Stimulated activated CD4-positive, alpha-beta T cell treated with anti-CD3 and anti-CD28 coated beads, Interleukin-1b, Interleukin-23, amount 100 ng/mL, for 1 hour (primary cell): ENCODE data around the gene ANAPC2.

ENCODE experiments used
- DNase-seq, 2 donors: peaks; one replicate each; pipeline ENCODE4 v3.0.0-alpha.2; 2020; ENCODE audit warnings: low read depth in 2 of 2

Gene ANAPC2

DNA sequence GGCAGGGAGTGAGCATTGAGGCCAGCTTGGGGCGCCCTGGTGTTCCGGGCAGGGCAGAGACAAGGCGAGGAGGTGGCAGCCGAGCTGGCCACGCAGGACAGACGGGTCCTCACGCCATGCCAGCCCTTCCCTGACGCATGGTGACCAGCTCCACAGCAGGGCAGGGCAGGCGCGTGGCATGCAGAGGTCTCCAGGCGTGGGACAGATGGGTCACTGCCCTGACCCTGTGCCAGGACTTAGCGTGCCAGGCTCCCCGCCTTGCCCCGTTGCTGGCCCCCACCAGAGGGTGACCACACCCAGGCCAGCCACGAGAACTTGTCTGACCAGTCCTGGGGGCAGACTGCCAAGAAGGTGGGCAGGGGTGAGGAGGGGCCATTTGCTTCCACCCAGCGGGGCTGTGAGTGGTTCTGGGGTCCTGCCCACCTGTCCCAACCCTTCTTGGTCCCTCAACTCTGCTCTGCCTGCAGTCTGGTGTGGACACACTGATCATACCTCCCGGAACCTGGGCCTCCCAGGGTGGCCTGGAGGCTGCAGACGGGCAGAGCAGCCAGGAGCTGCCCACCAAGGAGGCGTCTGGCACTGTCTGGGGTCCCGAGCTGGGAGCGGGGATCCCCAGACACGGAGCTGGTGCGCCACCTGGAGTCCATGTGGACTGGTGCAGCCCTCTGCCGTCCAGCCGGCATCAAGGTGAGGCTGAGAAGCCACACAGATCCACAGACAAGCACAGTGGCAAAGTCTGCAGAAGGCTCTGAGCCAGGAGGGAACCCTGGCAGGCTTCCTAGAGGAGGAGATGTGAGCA, 38.9 kb upstream of the ANAPC2 start, which contains the start of gene RNF224:
Gene RNF224, plus strand, starts transcription at position 449 of the 799 bp plus-strand sequence. CDS start 834 bp downstream, outside the sequence.
- DNase-seq, result peak; percentile 59 to 70

DNA sequence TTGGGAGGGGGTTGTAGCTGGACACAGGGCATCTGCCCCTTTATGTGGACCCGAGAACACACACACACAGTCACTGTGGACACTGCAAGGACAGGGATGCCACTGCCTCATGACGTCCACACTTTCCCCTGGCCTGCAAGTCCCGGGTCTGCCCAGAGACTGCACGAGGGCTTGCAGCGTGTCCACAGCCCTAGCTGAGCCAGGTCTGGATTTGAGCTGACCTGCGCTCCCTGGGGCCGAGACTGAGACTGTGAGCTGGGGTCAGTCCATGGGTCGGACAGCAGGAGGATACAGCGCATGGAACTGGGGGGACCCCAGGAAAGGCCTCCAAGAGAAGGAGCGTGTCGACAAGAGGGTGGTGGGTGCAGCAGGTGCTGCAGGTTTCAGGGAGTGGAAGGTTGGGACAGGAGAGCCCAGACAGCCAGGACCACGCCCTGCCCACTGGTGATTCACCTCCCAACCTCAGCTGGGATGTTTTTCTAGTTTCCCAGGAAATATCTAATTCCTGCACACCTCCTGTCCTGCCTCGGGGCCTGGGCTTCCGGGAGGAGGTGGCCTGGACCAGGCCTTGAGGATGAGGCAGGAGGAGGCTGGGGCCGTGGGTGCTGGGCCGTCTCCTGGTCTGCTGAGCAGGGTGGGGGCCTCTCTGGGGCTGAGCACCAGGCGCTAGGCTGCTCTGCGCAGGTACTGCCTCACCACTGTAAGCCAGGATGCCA, 38.1 kb upstream of the ANAPC2 start:
- no peak for DNase-seq

- DNase-seq, result no peak
Observed at GRCh38 chr9:137225699-137226331, 37.5 kb upstream of the ANAPC2 start.

GRCh38 chr9:137224830-137225694, 36.7 kb upstream of the ANAPC2 start, which contains the start of gene CYSRT1:
CYSRT1 (plus strand) TSS chr9:137225174; CDS start chr9:137225622, 448 bp downstream.
- DNase-seq, result no peak

- peak; percentile 98 to 99 for DNase-seq
Observed at GRCh38 chr9:137223078-137223970, 35.0 kb upstream of the ANAPC2 start.

DNA sequence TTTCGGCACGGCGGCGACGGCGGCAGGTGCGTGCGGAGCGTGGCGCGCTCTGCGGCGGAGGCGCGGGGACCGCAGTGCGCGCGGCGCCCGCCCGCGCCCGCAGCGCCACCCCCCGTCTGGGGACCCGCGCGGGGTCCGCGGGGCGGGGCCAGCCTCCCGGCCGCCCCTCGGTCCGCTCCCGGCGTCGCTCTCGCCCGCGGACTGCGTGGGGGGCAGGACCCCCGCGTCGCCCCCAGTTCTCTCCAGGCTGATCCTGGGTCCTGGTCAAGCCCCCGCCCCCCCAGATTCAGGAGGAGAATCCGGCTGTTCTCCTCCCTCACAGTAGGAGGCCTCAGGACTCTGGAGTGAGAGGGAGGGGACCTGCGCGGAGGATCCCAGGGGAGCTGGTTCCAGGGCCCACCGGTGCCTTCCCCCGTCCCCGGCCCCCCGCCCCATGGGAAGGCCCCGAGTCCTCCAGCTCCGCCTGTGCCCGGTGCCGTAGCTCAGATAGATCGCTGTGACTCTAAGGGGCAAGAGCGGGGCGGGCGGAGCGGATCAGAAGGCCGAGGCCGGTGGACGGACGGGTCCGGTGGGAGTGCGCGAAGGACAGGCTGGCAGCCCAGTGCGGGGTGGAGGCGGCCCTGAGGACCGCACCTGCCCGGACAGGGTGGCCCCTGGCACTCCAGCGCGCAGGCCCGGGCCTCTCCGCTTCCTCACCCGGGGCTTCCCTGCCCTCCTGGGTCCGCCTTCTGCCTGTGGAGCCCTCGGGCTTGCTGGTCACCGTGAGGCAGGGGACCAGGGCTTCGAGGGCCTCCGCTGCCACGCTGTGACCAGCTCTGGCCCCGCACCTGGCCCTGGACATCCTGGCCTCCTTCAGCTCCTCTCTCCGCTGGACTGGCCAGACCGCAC, 34.1 kb upstream of the ANAPC2 start, which contains the start of gene RNF208:
Gene RNF208, minus strand, starts transcription at position 51 of the 888 bp plus-strand sequence. CDS start 1,028 bp downstream, outside the sequence.
- no peak for DNase-seq

GRCh38 chr9:137221506-137222111, 33.2 kb upstream of the ANAPC2 start:
- no peak for DNase-seq

- no peak for DNase-seq
Observed at GRCh38 chr9:137221095-137221505, 32.7 kb upstream of the ANAPC2 start.

- no peak for DNase-seq
Observed at GRCh38 chr9:137220317-137221094, 32.1 kb upstream of the ANAPC2 start.

GRCh38 chr9:137219757-137220316, 31.5 kb upstream of the ANAPC2 start:
- no peak for DNase-seq

- DNase-seq, result no peak
Observed at GRCh38 chr9:137218754-137219271, 30.5 kb upstream of the ANAPC2 start.

- DNase-seq, result no peak
Observed at GRCh38 chr9:137218212-137218753, 29.9 kb upstream of the ANAPC2 start.

DNA sequence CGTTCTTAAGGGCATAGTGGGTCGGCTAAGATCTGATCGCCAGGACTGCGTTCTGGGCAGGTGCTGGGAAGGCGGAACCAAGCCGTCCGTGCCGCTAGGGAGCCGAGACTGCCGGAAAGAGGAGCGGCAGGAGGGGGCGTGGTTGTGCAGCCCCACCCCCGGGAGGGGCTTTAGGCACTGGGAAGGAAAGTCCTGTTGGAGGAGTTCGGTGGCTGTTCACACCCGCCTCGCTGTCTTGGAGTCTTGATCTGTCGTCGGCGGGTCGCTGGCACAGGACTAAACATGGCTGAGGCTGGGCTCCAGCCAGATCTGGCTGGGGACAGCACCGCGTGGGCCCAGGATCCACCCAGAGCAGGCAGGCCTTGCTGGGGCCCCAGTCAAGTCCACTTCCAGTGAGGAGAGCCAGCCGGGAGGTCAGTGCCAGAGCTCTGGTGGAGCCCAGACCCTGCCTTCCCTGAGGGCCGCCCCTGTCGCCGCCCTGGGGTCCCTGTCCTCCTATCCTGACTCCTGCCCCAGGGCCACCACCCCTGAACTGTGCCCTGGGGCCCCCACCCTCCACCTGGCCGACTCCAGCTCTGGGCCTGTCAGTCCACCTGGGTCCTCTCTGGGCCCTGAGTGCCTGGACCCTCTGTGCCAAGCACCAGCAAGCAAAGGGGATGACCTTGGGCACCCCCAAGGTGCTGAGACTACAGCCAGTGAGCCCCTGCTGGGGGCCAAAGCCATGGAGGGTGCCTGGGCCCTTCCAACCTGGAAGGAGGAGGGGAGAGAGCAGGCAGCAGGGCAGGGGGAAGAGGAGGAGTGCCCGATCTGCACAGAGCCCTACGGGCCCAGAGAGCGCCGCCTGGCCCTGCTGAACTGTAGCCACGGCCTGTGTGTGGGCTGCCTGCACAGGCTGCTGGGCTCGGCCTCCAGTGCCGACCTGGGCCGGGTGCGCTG, 29.2 kb upstream of the ANAPC2 start:
- no peak for DNase-seq

DNA sequence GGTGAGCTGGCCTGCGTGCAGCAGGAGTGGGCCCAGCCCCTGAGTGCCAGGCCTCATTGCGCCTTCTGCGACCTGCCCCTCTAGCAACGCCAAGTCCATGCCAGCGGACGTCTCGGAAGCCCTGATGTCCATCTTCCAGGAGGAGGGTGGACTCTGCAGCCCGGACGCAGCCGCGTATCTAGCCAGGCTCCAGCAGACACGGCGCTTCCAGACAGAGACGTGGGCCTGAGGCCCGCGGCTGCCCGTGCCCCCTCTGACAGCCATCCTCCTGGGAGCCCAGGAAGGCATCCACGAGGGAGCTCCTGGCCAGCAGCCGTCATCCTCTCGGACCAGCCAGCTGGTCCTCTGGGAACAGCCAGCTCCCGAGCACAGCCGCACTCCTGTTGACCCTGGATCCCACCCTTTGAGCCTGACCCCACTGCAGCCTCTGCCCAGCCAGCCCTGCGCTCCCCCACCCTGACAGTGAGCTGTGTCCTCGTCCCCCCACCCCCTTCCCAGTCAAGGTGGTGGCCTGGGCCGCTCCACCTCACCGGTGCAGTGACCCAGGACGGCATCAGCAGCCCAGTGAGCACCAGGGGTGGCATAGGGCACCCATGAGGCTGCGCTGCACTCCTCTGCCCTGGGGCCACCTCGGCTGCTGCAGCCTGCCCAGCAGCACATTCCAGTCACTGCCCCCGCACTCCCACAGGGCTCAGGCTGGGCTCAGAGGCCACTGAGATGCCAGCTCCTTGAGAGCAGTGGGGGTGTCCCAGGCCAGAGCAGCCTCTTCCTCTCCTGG, 28.0 kb upstream of the ANAPC2 start:
- DNase-seq, result no peak
